OCI-LY1 (cell line): ENCODE measurements around the gene CEND1.
A peak's percentile ranks its signal among the peaks of the same experiment; 100 is the strongest.

ENCODE experiments used
- H2AFZ ChIP-seq: fragments of 200-600 bp; sonication (generic), shearing (Covaris generic); 2 replicates; pipeline ENCODE4 v1.6.0; 2014; ENCODE audit warnings: antibody characterized with exemption, mild to moderate bottlenecking, low read length
- H3F3A ChIP-seq: fragments of 200-600 bp; sonication (generic), shearing (Covaris generic); 2 replicates; pipeline ENCODE4 v1.6.0; 2014; ENCODE audit warnings: mild to moderate bottlenecking, antibody characterized with exemption, low read length, moderate library complexity; ENCODE audit not compliant: insufficient read depth
- H3K27ac ChIP-seq: fragments of 200-600 bp; sonication (generic); 2 replicates; pipeline ENCODE4 v1.5.1; 2014; ENCODE audit warnings: low read length, mixed run types, mild to moderate bottlenecking, low read depth; ENCODE audit not compliant: poor library complexity, severe bottlenecking
- H3K27me3 ChIP-seq: fragments of 200-600 bp; sonication (generic); 2 replicates; pipeline ENCODE4 v1.6.0; 2014; ENCODE audit warnings: antibody characterized with exemption, mild to moderate bottlenecking, low read length, moderate library complexity; ENCODE audit not compliant: insufficient read depth
- H3K36me3 ChIP-seq: fragments of 200-600 bp; sonication (generic); 2 replicates; pipeline ENCODE4 v1.6.1; 2014; ENCODE audit warnings: mild to moderate bottlenecking, antibody characterized with exemption, low read length, moderate library complexity, mixed read lengths; ENCODE audit not compliant: insufficient read depth
- H3K4me1 ChIP-seq: fragments of 200-600 bp; sonication (generic); 2 replicates; pipeline ENCODE4 v1.5.1; 2014; ENCODE audit warnings: mild to moderate bottlenecking, low read length, moderate library complexity; ENCODE audit not compliant: insufficient read depth, severe bottlenecking
- H3K4me2 ChIP-seq: fragments of 200-600 bp; sonication (generic), shearing (Covaris generic); 2 replicates; pipeline ENCODE4 v1.6.1; 2014; ENCODE audit warnings: low read length
- H3K4me3 ChIP-seq: fragments of 200-600 bp; sonication (generic); 2 replicates; pipeline ENCODE4 v1.5.1; 2014; ENCODE audit warnings: low read length, low read depth, mild to moderate bottlenecking, mixed read lengths; ENCODE audit not compliant: poor library complexity, severe bottlenecking
- H3K79me2 ChIP-seq: fragments of 200-600 bp; shearing (Covaris generic); 2 replicates; pipeline ENCODE4 v1.6.1; 2016; ENCODE audit warnings: mixed run types, low read length, mixed read lengths; ENCODE audit not compliant: insufficient read depth
- H3K9ac ChIP-seq: fragments of 200-600 bp; sonication (generic), shearing (Covaris generic); 2 replicates; pipeline ENCODE4 v1.6.1; 2014; ENCODE audit warnings: mild to moderate bottlenecking, low read length, mixed read lengths
- H3K9me2 ChIP-seq: fragments of 200-600 bp; sonication (generic), shearing (Covaris generic); 2 replicates; pipeline ENCODE4 v1.6.1; 2014; ENCODE audit warnings: low read depth, mild to moderate bottlenecking, low read length, mixed read lengths
- H3K9me3 ChIP-seq: fragments of 200-600 bp; shearing (Covaris generic); 2 replicates; pipeline ENCODE4 v1.6.1; 2014; ENCODE audit warnings: low read length, mixed read lengths
- H4K20me1 ChIP-seq: fragments of 200-600 bp; sonication (generic), shearing (Covaris generic); 2 replicates; pipeline ENCODE4 v1.6.0; 2016; ENCODE audit warnings: mild to moderate bottlenecking, low read length; ENCODE audit not compliant: insufficient read depth
- CTCF ChIP-seq: fragments of 200-600 bp; sonication (generic), shearing (Covaris generic); IDR thresholded peaks from 2 replicates; pipeline ENCODE4 v1.5.1; 2017; ENCODE audit warnings: mild to moderate bottlenecking, antibody characterized with exemption, low read length, moderate library complexity, mixed read lengths
- EZH2 ChIP-seq: fragments of 200-600 bp; sonication (generic), shearing (Covaris generic); IDR thresholded peaks from 2 replicates; pipeline ENCODE4 v1.8.0; 2017; ENCODE audit warnings: borderline replicate concordance, mixed run types, mild to moderate bottlenecking, antibody characterized with exemption, low read length, moderate library complexity, mixed read lengths

CEND1 gene

GRCh38 chr11:823441-824291, 33.8 kb upstream of the CEND1 start:
- Histone ChIP-seq H3K79me2 (no peaks in the 10 kb centered on the region), H3K9me3 (no peaks in the 10 kb centered on the region), H4K20me1 (no peaks in the 10 kb centered on the region), H3K9me2 (no peaks in the 10 kb centered on the region), H3K9ac (no peak overlapping the region), H3F3A (no peaks in the 10 kb centered on the region), H3K27ac (no peak overlapping the region), H3K4me1 (peaks cover 24% of the 10 kb centered on the region), H3K4me2 (no peak overlapping the region), H3K36me3 (peaks cover 14% of the 10 kb centered on the region), H3K27me3 (peaks cover 7% of the 10 kb centered on the region), H2AFZ (no peak overlapping the region), H3K4me3 (no peak overlapping the region)
- TF ChIP-seq EZH2: no peak
- TF ChIP-seq CTCF: no peak

DNA sequence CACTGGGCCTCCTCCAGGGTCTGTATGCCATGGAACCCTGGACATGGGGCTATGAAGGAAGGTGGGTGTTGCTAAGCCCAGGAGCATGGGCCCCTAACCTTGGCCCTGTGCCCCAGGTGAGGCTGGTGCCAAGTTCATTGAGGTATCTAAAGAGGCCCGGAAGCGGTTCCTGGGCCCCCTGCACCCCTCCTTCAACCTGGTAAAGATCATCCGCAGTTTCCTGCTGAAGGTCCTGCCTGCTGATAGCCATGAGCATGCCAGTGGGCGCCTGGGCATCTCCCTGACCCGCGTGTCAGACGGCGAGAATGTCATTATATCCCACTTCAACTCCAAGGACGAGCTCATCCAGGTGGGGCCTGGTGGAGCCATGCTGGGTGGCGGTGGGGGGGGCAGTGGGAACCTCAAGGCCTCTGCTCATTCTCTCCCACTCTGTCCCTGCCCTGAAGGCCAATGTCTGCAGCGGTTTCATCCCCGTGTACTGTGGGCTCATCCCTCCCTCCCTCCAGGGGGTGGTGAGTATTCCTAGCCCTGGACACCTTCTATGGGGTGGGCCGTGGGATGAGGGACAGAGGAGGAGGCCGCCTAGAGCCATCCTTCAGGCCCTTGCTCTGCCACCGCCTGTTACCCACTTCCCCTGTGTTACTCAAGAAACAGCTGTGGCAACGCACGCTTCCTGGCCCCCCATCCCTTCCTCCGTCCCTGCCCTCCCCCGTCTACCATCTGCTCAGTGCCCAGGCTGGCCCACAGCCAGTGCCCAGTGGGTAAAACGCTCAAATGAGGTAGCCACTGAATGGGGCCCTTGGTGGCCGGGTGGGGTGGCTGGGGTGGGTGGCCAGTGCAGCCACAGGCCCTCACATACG, 31.9 kb upstream of the CEND1 start:
- Histone ChIP-seq H3K27me3 (no peaks in the 10 kb centered on the region), H3K4me2 (no peak overlapping the region), H2AFZ (no peak overlapping the region), H3K27ac (no peak overlapping the region), H3F3A (peaks cover 4% of the 10 kb centered on the region; the same call in 1 of the 2 replicates), H3K9me2 (no peaks in the 10 kb centered on the region), H3K4me3 (no peak overlapping the region), H3K36me3 (peaks cover 14% of the 10 kb centered on the region), H3K4me1 (peaks cover 16% of the 10 kb centered on the region), H3K9ac (no peak overlapping the region), H3K79me2 (no peaks in the 10 kb centered on the region), H4K20me1 (no peaks in the 10 kb centered on the region), H3K9me3 (no peaks in the 10 kb centered on the region)
- TF ChIP-seq EZH2 (no peak), CTCF (no peak)

- Histone ChIP-seq H3K36me3 (peaks cover 19% of the 10 kb centered on the region), H3K27ac (no peak overlapping the region), H3K27me3 (no peaks in the 10 kb centered on the region), H3F3A (peaks cover 4% of the 10 kb centered on the region; the same call in 1 of the 2 replicates), H4K20me1 (no peaks in the 10 kb centered on the region), H3K4me1 (peaks cover 15% of the 10 kb centered on the region), H3K9ac (peak overlapping the region; percentile 77; the same call in 1 of the 2 replicates), H3K9me3 (no peaks in the 10 kb centered on the region), H3K4me2 (peak overlapping the region; percentile 85), H3K79me2 (no peaks in the 10 kb centered on the region), H3K4me3 (peak overlapping the region; percentile 75), H3K9me2 (no peaks in the 10 kb centered on the region), H2AFZ (no peak overlapping the region)
- no peak for TF ChIP-seq EZH2
- TF ChIP-seq CTCF: no peak
Observed at GRCh38 chr11:820655-821511, 31.0 kb upstream of the CEND1 start.
